H1 (cell line): ENCODE measurements around the gene APBB3. TPM values are rescaled to one million over a fixed set of nuclear protein-coding genes. Genes with fewer than 3 reads are reported as not detected.

Source experiments
- CTCF ChIA-PET: fragments of 300-600 bp; sonication (Branson Sonifier 250); formaldehyde crosslinking; loops from one replicate; lab custom pipeline; 2021; ENCODE audit not compliant: partially characterized antibody; lab: Charles Lee
- POLR2A ChIA-PET: fragments of 300-600 bp; sonication (Branson Sonifier 250); formaldehyde crosslinking; loops from one replicate; lab custom pipeline; 2021; ENCODE audit warnings: inconsistent platforms; ENCODE audit not compliant: partially characterized antibody; lab: Charles Lee
- DNase-seq, 2 experiments: peaks; one replicate each; pipeline versions ENCODE4 v3.0.0 to v3.0.0-alpha.2; 2010 to 2022; ENCODE audit warnings: low spot score in 2 of 2, low read depth in 1 of 2, mixed read lengths in 1 of 2
- FAIRE-seq: peaks from 2 replicates; lab custom pipeline; 2011; peaks lifted over from hg19 to GRCh38; lab: Jason Lieb, UNC
- H2AFZ ChIP-seq: 2 replicates; pipeline ENCODE4 v1.8.1; 2012; ENCODE audit warnings: low read length, inconsistent platforms
- H2AK5ac ChIP-seq: 2 replicates; pipeline ENCODE4 v1.6.1; 2013; ENCODE audit warnings: low read depth, low read length
- H2BK120ac ChIP-seq: replicated peaks from 2 replicates; pipeline ENCODE3; 2013; ENCODE audit warnings: low read depth, low read length, inconsistent platforms
- H2BK12ac ChIP-seq: 2 replicates; pipeline ENCODE4 v1.6.1; 2013; ENCODE audit warnings: low read depth, low read length
- H2BK15ac ChIP-seq: 2 replicates; pipeline ENCODE4 v1.6.1; 2013; ENCODE audit warnings: low read length
- H2BK20ac ChIP-seq: 2 replicates; pipeline ENCODE4 v1.6.1; 2013; ENCODE audit warnings: low read length
- H2BK5ac ChIP-seq: 2 replicates; pipeline ENCODE4 v1.6.1; 2013; ENCODE audit warnings: low read depth, low read length
- H3K14ac ChIP-seq: 2 replicates; pipeline ENCODE4 v1.6.1; 2013; ENCODE audit warnings: inconsistent platforms; ENCODE audit not compliant: insufficient read length
- H3K18ac ChIP-seq: 2 replicates; pipeline ENCODE4 v1.6.1; 2013; ENCODE audit warnings: low read length; ENCODE audit errors: extremely low read depth
- H3K23ac ChIP-seq: 2 replicates; pipeline ENCODE4 v1.6.1; 2013; ENCODE audit warnings: inconsistent platforms; ENCODE audit not compliant: insufficient read length
- H3K23me2 ChIP-seq: 2 replicates; pipeline ENCODE4 v1.6.1; 2013; ENCODE audit warnings: low read depth, low read length
- H3K27ac ChIP-seq: 2 replicates; pipeline ENCODE4 v1.6.1; 2011; ENCODE audit warnings: low read depth, low read length, inconsistent platforms
- H3K27me3 ChIP-seq, 4 experiments: replicated peaks in 1 of 4; 1 replicate in 1 of 4; 2 replicates in 3 of 4; pipeline versions ENCODE4 v1.6.1 to v1.8.1; 2011 to 2013; ENCODE audit warnings: low read length in 3 of 4, mild to moderate bottlenecking in 3 of 4, inconsistent platforms in 2 of 4, mixed read lengths in 2 of 4, moderate library complexity in 1 of 4; ENCODE audit not compliant: control insufficient read depth in 3 of 4, insufficient read depth in 3 of 4; ENCODE audit errors: extremely low read depth in 1 of 4
- H3K36me3 ChIP-seq, 4 experiments: 2 replicates each; pipeline versions ENCODE4 v1.6.1 to v1.8.1; 2011 to 2013; ENCODE audit warnings: mild to moderate bottlenecking in 4 of 4, low read length in 3 of 4, moderate library complexity in 2 of 4, control low read depth in 1 of 4, inconsistent platforms in 1 of 4; ENCODE audit not compliant: insufficient read depth in 4 of 4, control insufficient read depth in 2 of 4
- H3K4ac ChIP-seq: replicated peaks from 2 replicates; pipeline ENCODE3; 2013; ENCODE audit warnings: low read length, low read depth, mixed read lengths, inconsistent platforms; ENCODE audit not compliant: insufficient read length
- H3K4me1 ChIP-seq, 4 experiments: replicated peaks in 1 of 4; 1 replicate in 1 of 4; 2 replicates in 3 of 4; pipeline versions ENCODE4 v1.6.1 to v1.8.1; 2011 to 2013; ENCODE audit warnings: low read length in 3 of 4, inconsistent platforms in 2 of 4, mixed read lengths in 1 of 4; ENCODE audit not compliant: insufficient read depth in 4 of 4, control insufficient read depth in 3 of 4
- H3K4me2 ChIP-seq, 2 experiments: 2 replicates each; pipeline versions ENCODE4 v1.6.1 to v1.8.1; 2011 to 2013; ENCODE audit warnings: low read depth in 2 of 2, low read length in 2 of 2, control low read depth in 1 of 2, inconsistent platforms in 1 of 2, mild to moderate bottlenecking in 1 of 2; ENCODE audit not compliant: insufficient read depth in 1 of 2
- H3K4me3 ChIP-seq, 4 experiments: fragments of 200-600, 300-600 bp in 1 of 4; sonication (generic), shearing (Covaris generic), sonication (Bioruptor Twin) in 1 of 4; 2 replicates each; pipeline versions ENCODE4 v1.5.1 to v1.8.1; 2011 to 2016; ENCODE audit warnings: low read length in 4 of 4, low read depth in 3 of 4, control low read depth in 2 of 4, inconsistent platforms in 2 of 4, mild to moderate bottlenecking in 2 of 4, mixed read lengths in 1 of 4, moderate library complexity in 1 of 4; ENCODE audit not compliant: insufficient read depth in 2 of 4; ENCODE audit errors: extremely low read depth in 1 of 4
- H3K56ac ChIP-seq: replicated peaks from 2 replicates; pipeline ENCODE3; 2013; ENCODE audit warnings: low read depth, mild to moderate bottlenecking, mixed read lengths, low read length, inconsistent platforms; ENCODE audit not compliant: insufficient read length
- H3K79me1 ChIP-seq: 2 replicates; pipeline ENCODE4 v1.6.1; 2013; ENCODE audit warnings: low read depth, low read length, control low read depth
- H3K79me2 ChIP-seq, 2 experiments: 2 replicates each; pipeline versions ENCODE4 v1.6.1 to v1.8.1; 2012 to 2013; ENCODE audit warnings: low read length in 2 of 2, mild to moderate bottlenecking in 2 of 2, inconsistent platforms in 1 of 2; ENCODE audit not compliant: insufficient read depth in 2 of 2, control insufficient read depth in 1 of 2
- H3K9ac ChIP-seq, 4 experiments: replicated peaks in 1 of 4; 1 replicate in 1 of 4; 2 replicates in 3 of 4; pipeline versions ENCODE4 v1.6.1 to v1.8.1; 2011 to 2013; ENCODE audit warnings: low read depth in 3 of 4, low read length in 3 of 4, control low read depth in 2 of 4, mild to moderate bottlenecking in 2 of 4, moderate library complexity in 2 of 4, inconsistent platforms in 1 of 4; ENCODE audit errors: extremely low read depth in 1 of 4
- H3K9me3 ChIP-seq, 2 experiments: 2 replicates each; pipeline versions ENCODE4 v1.6.1 to v1.8.1; 2012 to 2013; ENCODE audit warnings: mild to moderate bottlenecking in 2 of 2, moderate library complexity in 2 of 2, control low read depth in 1 of 2, inconsistent platforms in 1 of 2, low read depth in 1 of 2, low read length in 1 of 2, mixed read lengths in 1 of 2; ENCODE audit not compliant: insufficient read depth in 2 of 2
- H4K20me1 ChIP-seq, 2 experiments: replicated peaks in 1 of 2; 2 replicates each; pipeline versions ENCODE3 to v1.8.1; 2011 to 2013; ENCODE audit warnings: inconsistent platforms in 2 of 2, low read length in 2 of 2, mild to moderate bottlenecking in 1 of 2; ENCODE audit not compliant: insufficient read depth in 2 of 2, control insufficient read depth in 1 of 2
- H4K5ac ChIP-seq: 2 replicates; pipeline ENCODE4 v1.6.1; 2013; ENCODE audit warnings: low read length, low read depth, mixed read lengths, inconsistent platforms; ENCODE audit not compliant: insufficient read length
- H4K8ac ChIP-seq: 2 replicates; pipeline ENCODE4 v1.8.0; 2013; ENCODE audit warnings: mild to moderate bottlenecking, moderate library complexity, low read length, inconsistent platforms; ENCODE audit not compliant: insufficient read depth; ENCODE audit errors: extremely low read depth
- H4K91ac ChIP-seq: replicated peaks from 2 replicates; pipeline ENCODE3; 2013; ENCODE audit warnings: low read length, mixed read lengths, inconsistent platforms; ENCODE audit not compliant: insufficient read length
- E2F6 ChIP-seq: IDR thresholded peaks from 2 replicates; pipeline ENCODE4 v1.6.1; 2012; ENCODE audit warnings: inconsistent platforms
- EZH2 ChIP-seq: fragments of 200-600 bp; sonication (generic); IDR thresholded peaks from 2 replicates; pipeline ENCODE4 v1.7.1; 2012; ENCODE audit warnings: low read depth, mild to moderate bottlenecking, moderate library complexity, low read length, inconsistent platforms; ENCODE audit not compliant: severe bottlenecking
- HDAC2 ChIP-seq, 2 experiments: fragments of 300-600 bp in 1 of 2; sonication (generic) in 1 of 2; IDR thresholded peaks; 2 replicates each; pipeline ENCODE4 v1.6.1; 2011 to 2012; ENCODE audit warnings: low read depth in 2 of 2, low read length in 2 of 2, mild to moderate bottlenecking in 2 of 2, moderate library complexity in 2 of 2, borderline replicate concordance in 1 of 2, inconsistent platforms in 1 of 2
- HDAC6 ChIP-seq: IDR thresholded peaks from one replicate; pipeline ENCODE4 v1.7.1; 2012; ENCODE audit warnings: low read depth, mild to moderate bottlenecking, inconsistent platforms, low read length, moderate library complexity
- POLR2A ChIP-seq, 2 experiments: IDR thresholded peaks; 1 replicate in 1 of 2; 2 replicates in 1 of 2; pipeline ENCODE4 v1.6.1; 2011; ENCODE audit warnings: low read depth in 2 of 2, low read length in 2 of 2, mild to moderate bottlenecking in 2 of 2; ENCODE audit errors: control extremely low read depth in 1 of 2
- POLR2AphosphoS5 ChIP-seq: IDR thresholded peaks from 2 replicates; pipeline ENCODE4 v1.6.1; 2011; ENCODE audit warnings: low read depth, low read length
- TAF7 ChIP-seq: optimal IDR thresholded peaks from 2 replicates; pipeline ENCODE3; 2011; ENCODE audit warnings: low read depth, mild to moderate bottlenecking, inconsistent platforms, low read length, moderate library complexity, borderline replicate concordance
- WGBS, 2 experiments: shearing (Covaris generic) in 1 of 2; methylation state at CpG; one replicate each; pipeline versions ENCODE4 v1.1.6 to v1.1.7; 2013 to 2015; ENCODE audit warnings: low lambda C conversion rate in 2 of 2, mixed read lengths in 2 of 2, inconsistent platforms in 1 of 2, low coverage in 1 of 2, missing lambda C conversion rate in 1 of 2; ENCODE audit not compliant: insufficient replicate concordance in 2 of 2, insufficient coverage in 1 of 2, insufficient read length in 1 of 2; ENCODE audit errors: extremely low coverage in 1 of 2, missing lambda C conversion rate in 1 of 2; 5-methylcytosine and 5-hydroxymethylcytosine counted together
- polyA plus RNA-seq, 7 experiments: library from polyadenylated mRNA; depleted of rRNA in 3 of 7; stranded (reverse) in 5 of 7; unstranded in 2 of 7; fragments of >200 nt in 5 of 7; fragments of 200-250 nt in 2 of 7; gene quantifications; 1 replicate in 5 of 7; 2 replicates in 1 of 7; 4 replicates in 1 of 7; pipeline versions ENCODE4 v1.2.1 to v1.2.3, GENCODE V29; 2011 to 2013; ENCODE audit warnings: missing spikeins in 2 of 7, mixed read lengths in 2 of 7
- total RNA-seq: library from RNA; stranded (reverse); fragmentation: NEBNext Ultra II Directional; extraction: Animal tissue kit (Norgen Biotek cat#: 25700); gene quantifications from 2 replicates; pipeline ENCODE4 v1.2.1, GENCODE V29; 2021

Gene APBB3
- total and polyA plus RNA-seq, 2 of the 8 experiments (the other 6 are each of a cell fraction or from before 2014, with no cell fraction given), result 16.0 to 21.9 TPM

GRCh38 chr5:140548300-140548688 lies 16.1 kb downstream of the APBB3 start:
- ChIA-PET CTCF (interaction anchor here (1.0 to 3.1 kb wide), 21 partner anchors 10 to 310 kb away, joined by 3 to 19 read pairs (median 4); partner anchors contain the start of genes HARS1, HARS2, SLC35A4 and SRA1), POLR2A (interaction anchor here (0.6 to 14.4 kb wide), 19 partner anchors 11 to 203 kb away, joined by 3 to 191 read pairs (median 5); partner anchors contain the start of genes APBB3, DND1, HARS1 and HARS2)
- TF ChIP-seq POLR2AphosphoS5 (peak; percentile 44; the same call in 1 of the 2 replicates), TAF7 (no peak), EZH2 (no peak), HDAC6 (no peak), POLR2A (IDR thresholded peaks at IDR 0.05; ENCODE audit: control extremely low read depth in 1 of 2, low read depth in 2 of 2, low read length in 2 of 2) (peak in 1 of 2 experiments; percentile 30; a peak in 2 of 3 replicates), HDAC2 (IDR thresholded peaks at IDR 0.05; ENCODE audit: borderline replicate concordance in 1 of 2, low read depth in 2 of 2, low read length in 2 of 2) (no peak), E2F6 (no peak)
- Histone ChIP-seq H3K36me3 (peaks cover 11 to 39% (median 28%) of the 10 kb centered on the region in 4 experiments), H2BK120ac (no peak overlapping the region), H3K14ac (no peak overlapping the region), H2BK15ac (no peak overlapping the region), H3K79me1 (no peaks in the 10 kb centered on the region; the same call in 1 of the 2 replicates), H3K56ac (peak overlapping the region; percentile 17), H3K27ac (peak overlapping the region; percentile 73), H4K8ac (peak overlapping the region; percentile 94), H2AFZ (peak overlapping the region; percentile 14; the same call in 1 of the 2 replicates), H3K4me3 (peak overlapping the region; percentile 34 to 66 (median 44)), H4K20me1 (peaks cover 0 to 3% of the 10 kb centered on the region in 2 experiments), H2BK12ac (peak overlapping the region; percentile 3; the same call in 1 of the 2 replicates), H4K5ac (no peak overlapping the region), H2BK20ac (no peak overlapping the region), H3K9ac (peak overlapping the region in 3 of 4 experiments; percentile 66 to 75 (median 74); a peak in 6 of 7 replicates), H3K4me1 (peaks cover 0 to 18% (median 6%) of the 10 kb centered on the region in 4 experiments; a peak in 4 of 7 replicates), H3K4ac (no peak overlapping the region), H2AK5ac (no peak overlapping the region; the same call in 1 of the 2 replicates), H3K23me2 (peaks cover 6% of the 10 kb centered on the region), H4K91ac (no peak overlapping the region), H3K27me3 (no peaks in the 10 kb centered on the region), H3K23ac (no peak overlapping the region), H2BK5ac (0 out of 2 replicates have a peak overlapping the region, but pooled peaks have one; percentile 38), H3K4me2 (peak overlapping the region; percentile 71 to 94), H3K18ac (peak overlapping the region; percentile 68; the same call in 1 of the 2 replicates), H3K9me3 (no peaks in the 10 kb centered on the region), H3K79me2 (0 out of 4 replicates have a peak, but pooled peaks cover 0 to 3% of the 10 kb centered on the region in 2 experiments)
- 32% methylated on average over 5 of the region's 5 CpGs; no CpG with 5 or more reads in 1 of the 2 experiments for WGBS, 2 experiments
- no peak for DNase-seq
- FAIRE-seq, result no peak
